Activated CD4-positive, alpha-beta memory T cell treated with anti-CD3 and anti-CD28 coated beads for 36 hours (primary cell): ENCODE measurements around the gene HDAC9. TPM values are rescaled to one million over a fixed set of nuclear protein-coding genes. Genes with fewer than 3 reads are reported as not detected.

ENCODE experiments used
- CTCF ChIA-PET: fragments of 350-600 bp; sonication (Branson Sonifier 250); formaldehyde crosslinking; loops from one replicate; lab custom pipeline; 2021; ENCODE audit warnings: antibody characterized with exemption, inconsistent platforms; lab: Charles Lee
- POLR2A ChIA-PET: fragments of 350-600 bp; sonication (Branson Sonifier 250); formaldehyde crosslinking; loops from one replicate; lab custom pipeline; 2021; ENCODE audit warnings: antibody characterized with exemption; lab: Charles Lee
- DNase-seq: peaks from one replicate; pipeline ENCODE4 v3.0.0-alpha.2; 2020
- H3K27ac Mint-ChIP-seq: one replicate; pipeline ENCODE4 v1.8.0; 2021; ENCODE audit warnings: mixed read lengths
- H3K27me3 Mint-ChIP-seq: one replicate; pipeline ENCODE4 v1.8.0; 2021; ENCODE audit warnings: mixed read lengths
- H3K36me3 Mint-ChIP-seq: one replicate; pipeline ENCODE4 v1.8.0; 2021; ENCODE audit warnings: mixed read lengths
- H3K4me1 Mint-ChIP-seq: one replicate; pipeline ENCODE4 v1.8.0; 2021; ENCODE audit warnings: low read depth, mixed read lengths
- H3K4me3 Mint-ChIP-seq: one replicate; pipeline ENCODE4 v1.8.0; 2021; ENCODE audit warnings: mild to moderate bottlenecking, mixed read lengths
- H3K9me3 Mint-ChIP-seq: one replicate; pipeline ENCODE4 v1.8.0; 2021; ENCODE audit warnings: mixed read lengths
- intact Hi-C: fragments of 100-400 bp; cut with micrococcal nuclease; formaldehyde crosslinking; loops from one replicate; pipeline ENCODE4 v1.15.1; 2023
- total RNA-seq, 2 experiments: library from RNA; stranded (reverse); gene quantifications; one replicate each; pipeline ENCODE4 v1.2.3, GENCODE V29; 2021

Gene HDAC9
- total RNA-seq, 2 experiments from 2014 or later = 1.0 to 1.1 TPM

GRCh38 chr7:18808026-18808425 is 312.5 kb downstream of the HDAC9 start:
- Mint-ChIP-seq H3K4me1 (no peaks in the 10 kb centered on the region), H3K27me3 (no peaks in the 10 kb centered on the region), H3K4me3 (no peak overlapping the region), H3K9me3 (peaks cover 12% of the 10 kb centered on the region), H3K36me3 (no peaks in the 10 kb centered on the region), H3K27ac (no peak overlapping the region)
- intact Hi-C loops = no loop called here
- DNase-seq = no peak
- CTCF ChIA-PET = no interaction called here
- POLR2A ChIA-PET = no interaction called here

- no peaks in the 10 kb centered on the region for H3K27me3 Mint-ChIP-seq
- no peak for DNase-seq
- CTCF ChIA-PET = no interaction called here
- no peak overlapping the region for H3K4me3 Mint-ChIP-seq
- no peaks in the 10 kb centered on the region for H3K4me1 Mint-ChIP-seq
- intact Hi-C loops = no loop called here
- no peak overlapping the region for H3K27ac Mint-ChIP-seq
- peaks cover 12% of the 10 kb centered on the region for H3K9me3 Mint-ChIP-seq
- no peaks in the 10 kb centered on the region for H3K36me3 Mint-ChIP-seq
- POLR2A ChIA-PET = no interaction called here
Observed at GRCh38 chr7:18815261-18815960, 319.9 kb downstream of the HDAC9 start.

- H3K27me3 Mint-ChIP-seq = no peaks in the 10 kb centered on the region
- H3K27ac Mint-ChIP-seq = no peak overlapping the region
- no peak for DNase-seq
- POLR2A ChIA-PET = no interaction called here
- CTCF ChIA-PET = no interaction called here
- H3K4me3 Mint-ChIP-seq = no peak overlapping the region
- H3K36me3 Mint-ChIP-seq = no peaks in the 10 kb centered on the region
- H3K9me3 Mint-ChIP-seq = no peaks in the 10 kb centered on the region
- intact Hi-C loops = no loop called here
- no peaks in the 10 kb centered on the region for H3K4me1 Mint-ChIP-seq
Observed at GRCh38 chr7:18820981-18821380, 325.4 kb downstream of the HDAC9 start.

GRCh38 chr7:18821554-18821953 is 326.0 kb downstream of the HDAC9 start:
- POLR2A ChIA-PET = no interaction called here
- Mint-ChIP-seq H3K9me3 (no peaks in the 10 kb centered on the region), H3K36me3 (no peaks in the 10 kb centered on the region), H3K27me3 (no peaks in the 10 kb centered on the region), H3K27ac (no peak overlapping the region), H3K4me3 (no peak overlapping the region), H3K4me1 (no peaks in the 10 kb centered on the region)
- no peak for DNase-seq
- CTCF ChIA-PET = no interaction called here
- intact Hi-C loops = no loop called here

GRCh38 chr7:18824157-18824556 is 328.6 kb downstream of the HDAC9 start:
- H3K4me3 Mint-ChIP-seq = no peak overlapping the region
- ChIA-PET CTCF (no interaction called here), POLR2A (no interaction called here)
- no peaks in the 10 kb centered on the region for H3K9me3 Mint-ChIP-seq
- no peaks in the 10 kb centered on the region for H3K27me3 Mint-ChIP-seq
- H3K27ac Mint-ChIP-seq = no peak overlapping the region
- H3K4me1 Mint-ChIP-seq = no peaks in the 10 kb centered on the region
- H3K36me3 Mint-ChIP-seq = no peaks in the 10 kb centered on the region
- intact Hi-C loops = no loop called here
- DNase-seq = no peak

- Mint-ChIP-seq H3K4me1 (no peaks in the 10 kb centered on the region), H3K27me3 (no peaks in the 10 kb centered on the region), H3K36me3 (no peaks in the 10 kb centered on the region), H3K4me3 (no peak overlapping the region), H3K9me3 (no peaks in the 10 kb centered on the region), H3K27ac (no peak overlapping the region)
- intact Hi-C loops = no loop called here
- CTCF ChIA-PET = no interaction called here
- POLR2A ChIA-PET = no interaction called here
- DNase-seq = no peak
Observed at GRCh38 chr7:18828260-18828993, 332.9 kb downstream of the HDAC9 start.

- Mint-ChIP-seq H3K9me3 (no peaks in the 10 kb centered on the region), H3K27ac (no peak overlapping the region), H3K27me3 (no peaks in the 10 kb centered on the region), H3K4me3 (no peak overlapping the region), H3K4me1 (no peaks in the 10 kb centered on the region), H3K36me3 (no peaks in the 10 kb centered on the region)
- CTCF ChIA-PET = no interaction called here
- intact Hi-C loops = no loop called here
- POLR2A ChIA-PET = no interaction called here
- no peak for DNase-seq
Observed at GRCh38 chr7:18828994-18829857, 333.7 kb downstream of the HDAC9 start.

GRCh38 chr7:18829858-18830285 is 334.3 kb downstream of the HDAC9 start:
- intact Hi-C loops = no loop called here
- H3K4me1 Mint-ChIP-seq = no peaks in the 10 kb centered on the region
- H3K4me3 Mint-ChIP-seq = no peak overlapping the region
- DNase-seq = no peak
- H3K36me3 Mint-ChIP-seq = no peaks in the 10 kb centered on the region
- no peaks in the 10 kb centered on the region for H3K27me3 Mint-ChIP-seq
- ChIA-PET CTCF (no interaction called here), POLR2A (no interaction called here)
- no peaks in the 10 kb centered on the region for H3K9me3 Mint-ChIP-seq
- no peak overlapping the region for H3K27ac Mint-ChIP-seq

GRCh38 chr7:18831419-18831818 is 335.9 kb downstream of the HDAC9 start:
- H3K36me3 Mint-ChIP-seq = no peaks in the 10 kb centered on the region
- POLR2A ChIA-PET = no interaction called here

GRCh38 chr7:18831943-18832342 is 336.4 kb downstream of the HDAC9 start:
- no peaks in the 10 kb centered on the region for H3K27me3 Mint-ChIP-seq
- ChIA-PET CTCF (no interaction called here), POLR2A (no interaction called here)
- H3K4me3 Mint-ChIP-seq = no peak overlapping the region
- intact Hi-C loops = no loop called here
- no peak for DNase-seq
- H3K9me3 Mint-ChIP-seq = no peaks in the 10 kb centered on the region
- H3K27ac Mint-ChIP-seq = no peak overlapping the region
- no peaks in the 10 kb centered on the region for H3K36me3 Mint-ChIP-seq
- H3K4me1 Mint-ChIP-seq = no peaks in the 10 kb centered on the region

More at GRCh38 chr7:18831419-18831818, 335.9 kb downstream of the HDAC9 start:
- Mint-ChIP-seq H3K9me3 (no peaks in the 10 kb centered on the region), H3K27me3 (no peaks in the 10 kb centered on the region), H3K4me3 (no peak overlapping the region), H3K4me1 (no peaks in the 10 kb centered on the region), H3K27ac (no peak overlapping the region)
- intact Hi-C loops = no loop called here
- CTCF ChIA-PET = no interaction called here
- DNase-seq = no peak

- no peaks in the 10 kb centered on the region for H3K27me3 Mint-ChIP-seq
- ChIA-PET CTCF (no interaction called here), POLR2A (no interaction called here)
- H3K36me3 Mint-ChIP-seq = no peaks in the 10 kb centered on the region
- intact Hi-C loops = no loop called here
- DNase-seq = no peak
- H3K9me3 Mint-ChIP-seq = no peaks in the 10 kb centered on the region
- H3K27ac Mint-ChIP-seq = no peak overlapping the region
- no peak overlapping the region for H3K4me3 Mint-ChIP-seq
- H3K4me1 Mint-ChIP-seq = no peaks in the 10 kb centered on the region
Observed at GRCh38 chr7:18834577-18834976, 339.0 kb downstream of the HDAC9 start.

GRCh38 chr7:18835001-18835690 is 339.6 kb downstream of the HDAC9 start:
- Mint-ChIP-seq H3K27ac (no peak overlapping the region), H3K4me1 (no peaks in the 10 kb centered on the region), H3K4me3 (no peak overlapping the region), H3K36me3 (no peaks in the 10 kb centered on the region), H3K9me3 (no peaks in the 10 kb centered on the region), H3K27me3 (no peaks in the 10 kb centered on the region)
- ChIA-PET CTCF (no interaction called here), POLR2A (no interaction called here)
- no peak for DNase-seq
- intact Hi-C loops = no loop called here
